SH-SY5Y (cell line): Measurements from ENCODE around the gene RPS6KA2.

Experiments
- GATA2 ChIP-seq: IDR thresholded peaks from 2 replicates; pipeline ENCODE4 v1.6.1; 2011; ENCODE audit warnings: mild to moderate bottlenecking, low read depth, low read length
- GATA3 ChIP-seq: IDR thresholded peaks from 2 replicates; pipeline ENCODE4 v1.6.1; 2011; ENCODE audit warnings: low read depth, mild to moderate bottlenecking, low read length, moderate library complexity

The RPS6KA2 gene

DNA sequence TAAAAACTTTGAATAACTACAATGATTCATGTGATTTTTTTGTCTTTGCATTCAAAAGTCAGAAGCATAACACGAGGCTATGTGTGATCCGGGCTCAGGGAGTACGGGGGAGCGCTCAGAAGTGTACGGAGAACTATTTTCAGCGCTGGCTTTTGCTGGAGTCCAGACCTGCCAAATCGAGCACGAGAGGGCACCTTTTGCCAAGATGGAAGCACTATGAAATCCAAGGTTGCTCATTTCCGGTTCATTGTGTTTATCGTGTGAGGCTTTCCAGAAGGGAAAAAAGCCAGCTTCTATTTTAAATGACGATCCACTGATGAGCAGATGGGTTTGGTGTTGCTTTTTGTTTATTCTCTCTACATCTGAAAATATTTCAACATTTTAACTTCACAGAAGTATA lies 51.8 kb downstream of the RPS6KA2 start:
- TF ChIP-seq GATA3 (no peak), GATA2 (no peak)

DNA sequence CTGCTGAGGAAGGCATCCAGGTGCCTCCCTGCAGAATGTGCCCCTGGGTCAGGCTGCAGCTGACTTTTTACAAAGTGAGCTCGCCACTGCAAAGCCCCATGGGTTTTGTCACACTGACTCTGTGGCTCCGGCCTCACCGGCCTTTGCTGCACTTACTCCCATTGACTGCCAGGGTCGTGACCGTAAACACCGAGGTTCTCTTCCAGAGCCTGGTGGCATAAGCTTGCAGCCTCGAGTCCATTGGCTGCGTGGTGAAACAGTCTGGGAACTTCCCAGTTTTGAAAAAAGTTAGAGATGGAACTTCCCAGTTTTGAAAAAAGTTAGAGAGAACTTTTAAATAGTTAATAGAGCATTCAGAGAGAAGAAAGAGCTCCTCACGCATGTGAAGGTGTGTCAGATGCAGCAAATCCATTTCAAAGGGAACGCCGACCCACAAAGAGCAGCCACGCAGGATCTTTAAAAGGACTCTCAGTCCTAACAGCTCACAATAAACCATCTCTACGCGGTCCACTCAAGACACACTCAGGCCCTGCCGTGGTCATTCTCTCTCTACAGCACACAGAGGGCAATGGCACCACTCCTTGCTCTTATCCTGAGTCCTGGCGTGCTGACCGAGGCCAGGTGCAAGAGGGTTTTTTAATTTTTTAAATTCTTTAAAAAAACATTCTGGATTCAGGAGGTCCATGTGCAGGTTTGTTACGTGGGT lies 53.4 kb downstream of the RPS6KA2 start:
- TF ChIP-seq GATA2 (no peak), GATA3 (no peak)

DNA sequence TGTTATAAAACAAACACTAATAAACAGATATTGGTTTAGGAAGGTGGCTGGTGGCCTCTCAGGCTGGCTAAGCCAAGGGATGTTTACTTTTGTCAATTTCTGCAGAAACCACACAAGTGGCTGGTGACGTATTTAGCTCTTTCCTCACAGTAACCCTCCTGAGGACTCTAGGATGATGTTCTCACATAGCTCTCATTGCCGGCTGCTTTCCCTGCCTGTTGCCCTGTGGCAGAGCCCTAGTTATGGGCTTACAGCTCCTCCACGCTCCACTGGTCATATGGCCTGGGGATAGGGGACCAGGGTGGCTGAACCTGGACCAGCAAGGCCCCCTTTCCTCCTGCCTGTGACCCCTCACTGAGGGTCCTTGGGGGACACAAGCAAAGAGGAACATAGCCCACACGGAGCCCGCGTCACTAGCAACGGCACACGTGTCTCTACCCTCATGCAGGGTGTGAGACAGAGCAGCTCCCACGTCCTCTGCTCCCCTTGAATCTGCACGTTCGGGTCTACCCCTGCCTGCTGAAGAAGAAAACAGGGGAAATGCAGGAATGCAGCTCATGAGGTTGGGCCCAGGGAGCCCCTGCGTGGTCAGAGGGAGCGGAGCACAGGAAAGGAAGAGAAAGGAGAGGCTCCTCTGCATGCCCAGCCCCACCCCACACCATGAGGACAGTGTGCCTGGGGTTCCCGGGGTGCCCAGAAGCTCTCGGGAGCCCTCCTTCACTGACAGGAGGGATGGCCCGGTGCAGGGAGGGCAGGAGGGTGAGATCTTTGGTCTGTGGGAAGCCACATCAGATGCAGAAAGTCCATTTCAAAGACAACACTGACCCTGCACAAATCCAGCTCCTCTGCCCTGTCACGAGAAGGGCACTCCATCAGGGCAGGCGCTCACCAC lies 54.4 kb downstream of the RPS6KA2 start:
- TF ChIP-seq GATA2 (no peak), GATA3 (no peak)

DNA sequence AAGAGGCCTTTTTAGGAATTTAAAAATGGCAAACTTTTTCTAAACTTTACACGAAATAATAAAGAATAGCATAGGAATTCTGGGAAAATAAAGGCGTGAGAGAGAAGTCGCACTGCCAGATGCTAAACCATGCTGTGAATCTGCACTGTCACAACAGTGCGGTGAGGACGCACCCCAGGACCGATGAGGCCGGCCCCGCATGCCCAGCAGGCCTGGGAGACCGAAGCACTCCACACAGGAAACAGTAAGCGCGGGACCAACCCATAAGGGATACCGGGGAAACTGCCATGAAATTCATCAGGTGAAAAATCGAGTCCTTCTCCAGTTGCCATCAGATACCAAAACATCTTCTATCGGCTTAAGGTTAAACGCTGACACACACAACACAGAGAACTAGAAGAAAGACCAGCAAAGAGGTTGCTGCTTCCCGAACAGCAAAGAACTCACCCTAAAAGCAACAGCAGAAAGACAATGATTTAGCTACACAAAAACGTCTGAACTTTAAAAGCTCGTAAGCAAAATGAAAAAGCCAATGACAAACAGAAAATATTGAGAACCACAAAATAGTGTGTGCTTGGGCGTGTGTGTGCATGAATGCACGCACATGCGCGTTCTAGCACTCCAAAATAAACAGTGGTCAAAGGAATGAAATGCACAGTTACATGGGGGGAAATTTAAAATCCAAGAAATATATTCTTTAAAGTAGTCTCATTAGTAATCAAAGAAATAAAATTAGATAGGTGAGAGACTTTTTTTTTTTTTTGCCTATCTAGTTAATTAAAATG lies 55.9 kb downstream of the RPS6KA2 start:
- TF ChIP-seq GATA2, result no peak
- TF ChIP-seq GATA3, result no peak

DNA sequence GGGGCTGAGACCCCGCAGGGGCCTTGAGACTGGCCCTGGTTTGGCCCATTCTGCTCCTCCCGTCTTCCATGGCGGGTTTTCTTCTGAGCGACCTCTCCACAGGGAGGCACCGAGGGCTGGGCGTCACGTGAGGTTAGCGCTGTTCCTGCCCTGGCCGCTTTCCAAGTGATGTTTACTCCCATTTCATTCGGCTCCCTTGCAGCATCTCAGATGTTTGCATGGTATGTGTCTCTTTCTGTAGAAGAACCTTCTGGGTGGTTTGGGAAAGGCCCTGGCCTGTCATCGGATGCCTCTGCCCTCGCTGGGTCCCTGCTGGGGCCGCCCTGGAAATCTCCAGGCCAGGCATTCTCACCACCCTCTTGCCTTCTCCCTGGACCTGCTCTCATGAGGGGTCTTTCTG lies 57.8 kb downstream of the RPS6KA2 start:
- TF ChIP-seq GATA3, result no peak
- TF ChIP-seq GATA2, result no peak

DNA sequence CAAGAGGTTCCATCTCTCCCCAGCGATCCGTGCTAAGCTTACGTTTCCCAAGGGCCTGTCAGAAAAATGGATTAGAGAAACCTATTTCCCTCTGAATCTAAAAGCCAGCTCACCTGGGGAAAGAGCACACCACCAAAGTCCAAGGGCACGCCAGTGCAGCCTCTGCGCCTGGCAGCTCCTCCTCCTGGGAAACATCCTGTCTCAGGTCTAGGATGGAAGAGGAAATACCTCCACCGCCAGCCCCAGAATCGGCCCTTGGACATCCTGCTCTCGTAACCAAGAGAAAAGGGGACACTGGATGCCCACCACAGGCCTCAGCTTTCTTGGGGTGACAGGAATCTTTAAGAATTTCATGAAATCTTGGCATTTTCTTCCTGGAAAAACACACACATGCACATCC lies 59.2 kb downstream of the RPS6KA2 start:
- TF ChIP-seq GATA3 (no peak), GATA2 (no peak)

DNA sequence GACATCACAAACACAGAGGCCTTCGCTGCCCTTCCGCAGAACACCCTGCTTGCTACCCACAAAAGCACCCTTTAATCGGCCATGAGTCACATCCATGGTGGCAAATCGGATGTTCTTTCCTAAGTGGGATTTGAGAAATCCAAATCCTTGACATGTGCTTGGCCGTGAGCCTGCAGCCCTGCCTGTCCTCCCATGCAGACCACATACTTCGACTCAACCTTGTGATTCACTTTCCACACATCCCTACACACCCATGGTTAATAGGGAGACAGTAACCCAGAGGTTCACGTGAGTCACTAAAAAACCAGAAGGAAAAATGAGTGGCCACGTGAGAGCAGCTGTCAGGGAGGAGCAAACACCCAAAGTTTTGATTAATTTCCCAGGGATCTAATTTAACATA lies 59.9 kb downstream of the RPS6KA2 start:
- TF ChIP-seq GATA3, result no peak
- TF ChIP-seq GATA2, result no peak

DNA sequence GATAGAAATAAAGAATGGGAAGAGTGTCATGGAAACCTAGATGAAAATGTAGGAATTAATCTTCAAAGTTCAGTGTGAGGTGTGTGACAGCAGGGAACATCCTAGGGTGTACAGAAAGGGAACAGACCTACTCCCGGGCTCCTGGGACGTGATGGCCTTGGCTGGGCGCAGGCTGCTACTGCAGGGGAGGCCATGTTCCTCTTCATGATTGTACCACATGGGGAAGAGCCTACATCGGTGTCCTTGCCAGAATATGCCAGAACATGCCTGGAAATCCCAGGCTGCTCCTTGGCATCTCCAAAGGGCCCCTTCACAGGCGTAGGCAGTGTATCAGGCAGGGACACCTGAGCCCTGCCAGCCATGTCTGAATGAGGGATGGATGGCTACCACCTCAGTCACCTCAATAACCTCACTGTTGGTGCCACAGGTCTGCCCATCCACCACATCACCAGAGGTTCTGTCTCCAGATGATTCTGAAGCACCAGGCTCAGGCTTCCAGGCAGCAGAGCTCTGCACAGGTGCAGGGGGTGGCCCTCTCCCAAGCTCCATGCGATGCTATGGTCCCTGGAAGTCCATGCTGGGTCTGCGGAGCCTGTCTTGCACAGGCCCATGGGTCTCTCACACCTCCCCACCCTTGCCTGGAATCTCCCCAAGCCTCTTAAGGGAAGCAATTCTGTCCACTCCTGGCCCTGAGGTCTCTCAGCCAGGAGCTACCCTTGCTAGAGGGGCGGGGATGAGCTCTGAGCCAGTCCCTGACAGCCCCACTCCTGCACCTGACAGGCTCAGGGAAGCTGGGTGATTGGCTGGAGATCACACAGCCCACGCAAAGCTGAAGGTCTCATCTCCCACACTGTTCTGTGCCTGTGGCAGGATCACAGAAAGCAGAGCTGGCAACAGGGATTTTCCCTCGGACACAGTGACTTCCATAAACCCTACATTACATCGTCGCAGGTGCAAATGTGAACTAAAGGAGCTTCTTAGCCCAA lies 60.7 kb downstream of the RPS6KA2 start:
- TF ChIP-seq GATA3 (no peak), GATA2 (no peak)

DNA sequence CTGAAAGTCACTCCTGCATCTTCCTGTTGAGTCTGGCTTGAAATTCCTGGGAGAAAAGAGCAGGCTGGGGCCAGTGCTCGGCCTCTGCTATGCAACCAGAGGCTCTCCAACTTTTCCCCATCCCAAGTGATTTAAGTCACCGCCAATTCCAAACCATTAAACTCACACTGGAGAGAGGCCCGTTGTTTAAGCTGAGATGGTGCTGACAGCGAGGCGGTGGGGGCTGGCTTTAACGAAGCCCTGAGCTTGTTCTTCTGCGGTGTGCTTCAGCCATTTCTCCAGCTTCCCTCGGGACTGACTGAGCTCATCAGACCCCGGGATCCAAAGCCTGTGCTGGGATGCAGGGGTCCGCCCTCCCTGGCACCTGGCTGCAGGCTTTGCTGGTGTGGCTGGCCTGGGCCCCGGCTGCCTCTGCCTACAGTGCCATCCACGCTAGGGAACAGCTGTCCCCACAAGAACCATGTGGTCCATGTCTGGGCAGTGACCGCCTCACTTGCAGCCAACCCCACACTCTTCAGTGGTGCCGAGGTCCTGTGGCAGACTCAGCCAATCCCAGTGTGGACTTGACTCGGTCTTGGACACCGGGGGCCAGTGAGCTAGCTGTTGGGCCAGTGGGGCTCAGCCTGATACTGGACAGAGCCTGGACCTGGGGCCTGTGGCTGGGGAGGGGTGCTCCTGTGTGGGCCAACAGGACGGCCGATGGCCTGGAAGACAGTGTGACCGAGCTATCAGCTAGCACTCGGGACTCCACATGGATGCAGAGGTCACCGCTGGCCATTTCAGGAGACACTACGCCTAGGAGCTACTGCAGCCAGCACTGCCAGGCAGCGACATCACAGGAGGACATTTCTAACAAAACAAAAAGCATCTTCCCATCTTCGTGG lies 61.7 kb downstream of the RPS6KA2 start:
- no peak for TF ChIP-seq GATA2

DNA sequence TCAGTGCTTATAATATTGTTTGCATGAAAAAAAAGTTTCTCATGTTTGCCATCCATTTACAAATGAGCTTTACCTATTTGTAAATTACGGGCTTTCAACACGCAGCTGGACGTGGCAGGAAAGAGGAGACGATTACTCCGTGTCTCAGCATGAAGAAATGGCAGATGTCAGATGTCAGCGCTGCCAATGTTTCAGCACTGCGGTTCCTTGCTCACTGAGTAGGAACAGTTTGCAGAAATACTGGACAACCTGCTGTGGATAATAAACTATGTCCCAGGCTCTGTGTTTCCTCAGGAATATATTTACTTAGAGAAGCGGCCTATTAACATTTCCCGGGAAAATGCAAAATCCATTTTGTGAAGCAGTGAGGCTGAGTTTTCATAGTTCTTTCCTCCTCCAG lies 63.2 kb downstream of the RPS6KA2 start:
- TF ChIP-seq GATA2 (no peak), GATA3 (no peak)

DNA sequence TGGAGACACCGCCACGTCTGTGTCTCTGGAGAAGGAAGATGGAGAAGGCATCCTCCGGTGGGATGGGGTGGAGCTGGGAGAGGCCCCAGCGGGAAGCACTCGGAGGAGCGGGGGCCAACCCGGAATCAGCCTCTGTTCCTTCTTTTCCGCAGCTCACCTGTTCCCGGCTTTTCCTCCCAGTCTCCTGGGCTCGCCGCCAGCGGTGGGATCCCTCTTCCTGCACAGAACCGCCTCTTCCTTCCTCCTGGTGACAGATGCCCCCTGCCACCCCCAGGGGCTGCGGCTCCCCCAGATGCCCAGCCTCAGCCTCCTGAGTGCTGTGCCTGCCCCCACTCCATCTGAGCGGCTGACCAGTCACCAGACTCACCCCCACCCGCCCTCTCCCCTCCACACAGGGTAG lies 63.9 kb downstream of the RPS6KA2 start:
- TF ChIP-seq GATA3 (no peak), GATA2 (no peak)

DNA sequence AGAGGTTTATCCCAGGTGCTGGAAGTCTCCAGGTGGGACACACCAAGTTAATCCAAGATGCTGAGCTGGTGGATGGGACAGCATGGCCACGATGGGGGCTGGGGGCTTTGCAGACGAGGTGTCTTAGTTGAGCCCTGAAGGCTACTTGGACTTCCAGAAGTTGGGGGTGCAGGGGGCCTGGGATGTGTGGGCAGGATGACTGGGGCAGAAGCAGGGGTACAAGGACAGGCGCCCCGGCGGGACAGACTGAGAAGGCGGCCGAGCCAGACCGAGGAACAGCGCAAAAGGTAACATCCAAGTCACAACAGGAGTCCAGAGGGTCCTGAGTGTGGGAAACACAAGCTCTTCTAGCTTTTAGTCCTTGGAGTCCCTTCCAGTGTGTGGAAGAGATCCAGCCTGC lies 64.3 kb downstream of the RPS6KA2 start:
- TF ChIP-seq GATA2 (no peak), GATA3 (no peak)
